Brain pericyte (primary cell): ENCODE results near the gene PLXDC1.
"Not testable (repeated sequence)": the region's sequence is repeated elsewhere in the genome, so short reads cannot be mapped to it uniquely, and the experiment has no call there.

Experiments
- DNase-seq: peaks from one replicate; pipeline ENCODE4 v3.0.0-alpha.2; 2012; ENCODE audit warnings: low read depth, low spot score

The PLXDC1 gene

DNA sequence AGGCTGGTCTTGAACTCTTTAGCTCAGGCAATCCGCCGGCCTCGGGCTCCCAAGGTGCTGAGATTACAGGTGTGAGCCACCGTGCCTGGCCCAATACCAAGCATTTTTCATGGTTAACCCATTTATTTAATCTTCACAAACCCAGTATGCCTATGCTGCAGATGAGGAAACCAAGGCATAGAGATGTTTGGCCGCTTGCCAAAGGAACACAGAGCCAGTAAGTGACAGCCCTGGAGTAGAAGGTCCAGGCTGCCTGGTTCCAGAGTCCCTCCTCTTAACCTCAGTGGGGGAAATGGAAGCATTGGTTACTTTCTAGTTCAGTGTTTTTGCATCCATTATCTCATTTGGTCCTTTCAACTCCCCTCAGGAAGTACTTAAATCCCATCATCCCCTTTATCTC lies 29.9 kb upstream of the PLXDC1 start:
- DNase-seq: no peak

- no peak for DNase-seq
Measured at GRCh38 chr17:39178536-39178935, 27.1 kb upstream of the PLXDC1 start.

DNA sequence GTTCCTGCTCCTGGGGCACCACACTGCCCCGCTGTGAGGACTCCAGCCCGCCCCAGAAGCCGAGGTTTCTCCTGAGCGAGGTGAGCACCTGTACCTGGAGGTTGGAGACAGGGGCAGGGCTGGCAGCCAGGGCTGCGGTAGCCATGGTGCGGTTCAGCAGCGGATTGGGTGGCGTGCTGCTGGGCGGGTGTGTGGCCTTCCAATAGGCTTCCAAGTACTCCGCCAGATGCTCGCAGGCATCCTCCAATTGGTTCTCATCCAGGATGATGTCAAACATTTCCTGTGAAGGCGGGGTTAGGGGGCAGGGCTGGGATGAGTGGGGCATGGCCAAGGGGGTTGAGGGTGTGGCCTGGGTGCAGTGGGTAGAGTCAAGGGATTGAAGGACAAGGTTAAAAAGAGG lies 25.8 kb upstream of the PLXDC1 start:
- DNase-seq: no peak

GRCh38 chr17:39175695-39176093 lies 24.3 kb upstream of the PLXDC1 start:
- no peak for DNase-seq

DNA sequence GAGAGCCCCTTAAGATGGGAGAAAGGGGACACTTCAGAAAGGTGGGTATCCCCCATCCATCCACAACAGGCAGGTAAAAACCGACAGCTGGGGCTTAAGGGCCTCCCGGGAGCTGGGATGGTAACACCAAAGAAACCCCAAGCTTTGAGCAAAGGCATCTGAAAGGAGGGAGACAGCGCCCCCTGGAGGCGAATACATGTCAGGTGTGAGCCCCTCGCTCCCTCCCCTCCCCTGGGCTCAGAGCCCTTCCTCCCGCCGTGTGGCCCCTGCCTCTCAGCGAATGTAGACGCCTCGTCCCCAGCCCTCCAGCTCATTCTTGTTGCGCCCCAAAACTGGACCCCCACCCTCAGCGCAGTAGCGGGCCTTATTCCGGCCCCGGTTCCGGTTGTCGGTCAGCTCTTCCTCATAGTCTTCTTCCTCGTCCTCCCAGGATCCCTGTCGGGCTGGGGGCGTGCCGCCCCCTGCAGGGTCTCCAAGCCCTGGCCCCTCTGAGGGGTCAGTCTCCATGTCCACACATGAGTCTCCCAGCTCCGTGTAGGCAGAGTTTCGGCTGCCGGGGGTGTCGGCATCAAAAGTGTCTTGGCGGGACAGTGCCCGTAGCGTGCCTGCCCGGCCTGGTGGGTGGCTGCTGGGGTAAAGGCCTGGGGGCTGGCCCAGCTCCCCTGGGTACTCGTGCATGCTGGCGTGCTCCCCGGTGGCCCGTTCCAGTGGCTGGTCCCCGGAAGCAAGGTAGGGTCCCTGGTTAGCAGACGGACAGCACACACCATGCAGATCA lies 23.7 kb upstream of the PLXDC1 start:
- DNase-seq: no peak

DNA sequence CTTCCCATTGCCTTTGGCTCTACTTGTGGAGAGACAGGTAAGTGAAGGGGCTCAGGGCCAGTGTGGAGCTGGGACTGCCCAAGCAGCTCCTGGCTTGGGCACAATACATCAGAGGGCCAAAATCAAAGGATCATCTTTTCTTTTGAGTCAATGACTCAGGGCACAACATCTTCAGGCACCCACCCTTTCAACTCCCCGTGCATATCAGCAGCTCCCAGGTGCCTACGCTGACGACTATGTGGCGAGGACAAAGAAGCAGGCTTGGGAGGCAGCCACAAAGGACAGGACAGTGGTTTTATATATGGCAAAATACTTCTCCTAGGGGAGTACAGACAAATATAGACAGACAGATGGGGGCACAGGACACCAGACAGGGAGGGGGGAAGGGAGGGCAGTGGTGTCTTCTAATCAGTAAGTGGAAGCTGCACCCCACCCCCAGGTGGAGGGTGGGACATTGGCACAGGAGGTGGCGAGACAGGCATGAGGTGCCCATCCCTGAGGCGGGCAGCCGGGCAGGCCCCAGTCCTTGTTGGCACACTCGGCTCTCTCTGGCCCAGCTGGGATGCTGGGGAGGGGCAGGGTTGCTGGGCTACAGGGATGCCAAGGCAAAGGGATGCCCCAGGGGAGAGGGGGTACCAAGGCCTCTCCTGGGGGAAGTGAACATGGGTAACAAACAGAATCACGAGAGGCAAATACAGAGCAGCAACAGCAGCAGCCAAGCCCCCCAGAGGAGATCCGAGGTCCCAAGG lies 22.3 kb upstream of the PLXDC1 start:
- DNase-seq: no peak

DNA sequence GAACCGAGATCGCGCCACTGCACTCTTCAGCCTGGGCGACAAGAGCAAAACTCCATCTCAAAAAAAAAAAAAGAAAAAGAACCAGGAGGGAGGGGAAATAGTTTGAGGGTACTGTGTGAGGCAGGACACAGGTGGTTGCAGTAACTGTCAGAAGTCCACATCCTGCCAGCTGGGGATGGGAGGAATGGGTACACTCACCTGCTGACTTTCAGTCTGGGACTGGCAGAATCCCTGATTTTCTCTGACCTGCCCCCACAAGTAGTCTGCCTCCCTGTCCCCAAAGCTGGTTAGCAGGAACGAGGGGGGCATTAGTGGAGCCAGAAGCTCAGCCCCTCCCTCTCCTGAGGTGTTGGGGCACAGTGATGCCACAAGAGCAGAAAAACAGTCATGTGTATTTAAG lies 21.6 kb upstream of the PLXDC1 start:
- no peak for DNase-seq

GRCh38 chr17:39171933-39172332 lies 20.5 kb upstream of the PLXDC1 start:
- no peak for DNase-seq

- no peak for DNase-seq
Measured at GRCh38 chr17:39170558-39170957, 19.1 kb upstream of the PLXDC1 start.

DNA sequence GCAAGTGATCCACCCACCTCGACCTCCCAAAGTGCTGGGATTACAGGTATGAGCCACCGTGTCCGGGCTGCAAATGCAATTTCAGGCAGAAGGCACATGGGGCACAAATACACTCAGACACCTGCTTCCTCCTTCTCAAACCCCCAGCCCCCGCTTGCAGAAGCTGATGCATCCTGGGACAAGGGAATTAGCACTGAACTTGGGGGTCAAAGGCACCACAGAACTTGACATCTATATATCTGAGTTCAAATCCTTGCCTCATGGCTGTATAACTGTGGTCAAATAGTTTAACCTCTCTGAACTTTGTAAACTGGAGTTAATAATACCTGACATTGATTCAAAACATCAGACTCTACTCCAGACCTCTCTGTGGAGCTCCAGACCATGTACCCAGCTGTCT lies 18.7 kb upstream of the PLXDC1 start:
- DNase-seq: no peak

DNA sequence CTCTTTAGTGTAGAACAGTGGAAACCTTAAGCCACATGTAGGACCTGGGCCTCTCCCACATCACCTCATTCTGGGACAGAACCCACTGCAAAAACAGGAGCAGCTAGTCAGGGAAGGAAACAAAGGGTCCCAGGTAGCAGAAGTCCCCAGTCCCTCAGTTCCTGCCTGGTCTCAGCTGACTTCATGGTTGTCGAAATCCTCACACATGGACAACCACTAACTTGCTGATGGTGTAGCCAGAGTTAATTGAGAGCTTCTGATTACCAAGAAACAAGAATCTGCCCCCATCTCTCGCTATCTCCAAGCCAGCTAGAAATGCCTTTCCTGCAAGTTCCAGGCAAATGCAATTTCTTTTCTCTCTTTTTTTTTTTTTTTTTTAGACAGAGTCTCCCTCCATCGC lies 18.1 kb upstream of the PLXDC1 start:
- DNase-seq: no peak

DNA sequence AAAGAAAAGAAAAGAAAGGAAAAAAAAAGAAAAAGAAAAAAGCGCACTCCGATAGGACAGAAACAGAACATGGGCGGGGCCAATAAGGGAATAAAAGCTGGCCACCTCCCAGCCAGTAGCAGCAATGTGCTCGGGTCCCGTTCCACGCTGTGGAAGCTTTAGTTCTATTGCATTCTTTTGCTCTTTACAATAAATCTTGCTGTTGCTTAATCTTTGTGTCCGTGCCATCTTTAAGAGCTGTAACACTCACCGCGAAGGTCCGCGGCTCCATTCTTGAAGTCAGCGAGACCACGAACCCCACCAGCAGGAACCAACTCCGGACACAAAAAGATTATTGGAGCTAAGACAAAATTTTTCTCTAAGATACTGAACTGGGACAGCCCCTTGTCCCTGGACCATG lies 17.7 kb upstream of the PLXDC1 start:
- DNase-seq: no peak

DNA sequence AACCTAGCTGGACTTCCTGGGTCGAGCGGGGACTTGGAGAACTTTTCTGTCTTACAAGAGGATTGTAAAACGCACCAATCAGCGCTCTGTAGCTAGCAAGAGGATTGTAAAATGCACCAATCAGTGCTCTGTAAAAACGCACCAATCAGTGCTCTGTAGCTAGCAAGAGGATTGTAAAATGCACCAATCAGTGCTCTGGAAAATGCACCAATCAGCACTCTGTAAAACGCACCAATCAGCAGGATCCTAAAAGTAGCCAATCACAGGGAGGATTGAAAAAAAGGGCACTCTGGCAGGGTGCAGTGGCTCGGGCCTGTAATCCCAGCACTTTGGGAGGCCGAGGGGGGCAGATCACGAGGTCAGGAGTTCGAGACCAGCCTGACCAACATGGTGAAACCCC lies 17.1 kb upstream of the PLXDC1 start:
- DNase-seq: not testable (repeated sequence)

- DNase-seq: no peak
Measured at GRCh38 chr17:39167476-39167875, 16.0 kb upstream of the PLXDC1 start.

DNA sequence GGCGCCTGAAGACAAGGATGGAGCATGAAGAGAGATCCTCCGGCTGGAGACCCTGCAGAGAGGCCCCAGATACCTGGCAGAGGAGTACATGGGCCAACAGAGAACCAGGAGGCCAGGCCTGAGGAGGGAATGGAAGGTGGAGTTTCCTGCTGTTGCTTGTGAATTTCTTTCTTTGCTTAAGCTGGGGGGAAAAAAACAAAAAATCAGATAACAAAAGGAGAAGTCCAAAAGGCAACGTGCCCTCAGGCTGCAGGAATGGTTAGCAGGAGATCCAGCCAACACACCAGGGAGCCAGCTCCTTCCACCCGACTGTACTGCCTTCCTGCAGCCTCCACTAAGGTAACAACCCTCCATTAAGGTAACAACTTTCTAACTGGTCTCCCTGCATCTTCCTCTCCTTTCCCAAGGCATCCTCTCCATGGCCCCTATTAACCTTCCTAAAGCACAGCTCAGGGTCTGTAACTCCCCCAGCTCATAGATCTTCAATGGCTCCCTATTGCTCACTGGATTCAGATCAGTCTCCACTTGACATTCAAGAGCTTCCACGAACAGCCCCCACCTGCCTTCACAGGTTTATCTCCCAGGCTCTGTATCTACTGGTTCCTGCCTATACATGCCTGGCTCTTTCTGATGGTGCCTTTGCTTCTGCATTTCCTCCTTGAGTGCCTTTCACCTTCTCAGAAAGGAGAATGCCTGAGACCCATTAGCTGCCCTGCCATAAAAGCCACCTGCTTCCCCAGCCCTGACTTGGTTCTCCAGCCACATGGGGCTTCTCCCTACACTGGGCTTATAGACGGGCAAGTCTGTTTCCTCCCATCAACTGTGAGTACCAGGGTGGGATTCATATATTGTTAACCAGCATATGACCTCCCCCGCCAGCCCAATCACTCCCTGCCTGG lies 15.2 kb upstream of the PLXDC1 start:
- DNase-seq: no peak

DNA sequence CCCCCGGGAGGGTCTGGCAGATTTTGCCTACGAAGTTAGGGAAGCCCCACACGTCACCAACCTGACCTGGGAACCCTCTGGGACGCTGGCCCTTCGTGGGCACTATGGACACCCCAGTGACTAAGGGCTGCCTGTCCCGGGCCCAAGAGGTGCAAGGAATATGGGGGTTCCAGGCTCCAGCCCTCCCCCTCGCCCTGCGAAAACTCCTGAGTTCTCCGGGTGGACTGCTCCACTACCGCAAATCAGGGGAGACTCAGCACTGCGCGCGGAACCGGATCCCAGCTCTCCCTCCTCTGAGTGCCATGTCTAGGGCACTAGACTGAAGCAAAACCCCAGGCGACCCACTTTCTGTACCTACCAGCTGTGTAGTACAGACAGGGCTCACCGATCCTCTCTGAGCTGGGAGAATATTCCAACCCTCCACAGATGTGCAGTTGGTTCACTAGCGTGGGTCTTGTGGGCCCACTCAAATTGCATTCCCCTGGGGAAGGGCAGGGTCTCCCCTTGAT lies 14.5 kb upstream of the PLXDC1 start, which contains the start of gene ARL5C:
Gene ARL5C, minus strand, starts transcription at position 321 of the 509 bp plus-strand sequence. CDS start 401 bp downstream, outside the sequence.
- no peak for DNase-seq

GRCh38 chr17:39165178-39165840 lies 13.9 kb upstream of the PLXDC1 start:
- no peak for DNase-seq

DNA sequence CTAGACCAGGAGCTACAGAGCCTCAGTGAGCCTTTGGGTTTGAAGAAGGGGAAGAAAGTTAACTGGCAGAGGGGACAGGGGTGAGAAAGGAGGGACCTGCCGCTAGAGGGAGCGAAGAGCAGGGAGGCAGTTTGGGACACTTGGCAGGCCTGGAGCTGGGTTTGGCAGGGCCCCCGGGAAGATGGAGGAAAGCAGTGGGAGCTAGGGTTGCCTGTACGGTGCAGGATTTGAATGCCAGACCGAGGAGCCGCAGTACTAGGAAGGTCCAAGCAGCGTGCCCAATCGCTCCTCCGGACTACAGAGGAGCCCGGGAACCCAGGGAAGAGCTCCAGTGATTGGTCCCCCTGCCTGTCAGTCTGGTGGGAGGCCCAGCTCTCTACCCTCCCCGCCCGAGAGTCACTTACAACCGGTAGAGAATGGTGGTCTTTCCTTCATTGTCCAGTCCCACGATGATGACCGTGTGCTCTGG lies 13.3 kb upstream of the PLXDC1 start:
- peak; percentile 66 for DNase-seq

GRCh38 chr17:39161962-39162361 lies 10.5 kb upstream of the PLXDC1 start:
- DNase-seq: no peak

DNA sequence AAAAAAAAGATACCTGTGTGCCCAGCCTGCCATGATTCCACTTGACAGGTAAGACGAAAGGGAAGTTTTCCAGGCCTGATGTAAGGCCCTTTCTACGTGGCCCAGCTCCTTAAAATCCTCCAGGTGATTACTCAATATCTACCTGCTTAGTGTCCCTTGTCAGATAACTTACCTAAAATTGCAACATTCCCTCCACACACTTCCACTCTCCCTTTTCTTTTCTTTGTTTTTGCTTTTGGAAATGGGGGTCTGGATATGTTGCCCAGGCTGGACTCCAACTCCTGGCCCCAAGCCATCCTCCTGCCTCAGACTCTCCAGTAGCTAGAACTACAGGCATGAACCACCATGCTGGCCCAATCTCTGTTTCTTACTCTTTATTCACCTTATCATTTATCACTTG lies 7.2 kb upstream of the PLXDC1 start:
- DNase-seq: no peak

DNA sequence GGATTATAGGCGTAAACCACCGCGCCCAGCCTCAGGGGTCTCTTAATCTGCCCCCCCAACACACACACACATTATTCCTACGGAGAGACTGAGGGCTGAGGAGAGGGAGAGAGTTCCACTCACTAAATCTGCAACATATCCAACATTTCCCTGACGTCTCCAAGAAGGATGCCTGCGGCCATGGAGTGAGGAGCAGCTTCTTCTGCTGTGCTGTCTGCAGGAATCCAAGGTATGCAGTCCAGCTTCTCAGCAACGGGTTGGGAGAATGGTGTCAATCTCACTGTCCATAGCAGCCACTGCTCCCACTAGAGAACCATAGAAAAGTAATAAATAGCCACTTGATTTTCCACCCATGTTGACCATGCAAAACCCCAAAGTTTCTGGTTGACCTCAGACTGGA lies 5.1 kb upstream of the PLXDC1 start:
- no peak for DNase-seq
